NT2/D1 (cell line): Measurements from ENCODE around the gene PXYLP1.

Source experiments
- SUZ12 ChIP-seq: IDR thresholded peaks from 2 replicates; pipeline ENCODE4 v1.6.1; 2011; ENCODE audit not compliant: insufficient read length, insufficient read depth; ENCODE audit errors: extremely low read depth
- YY1 ChIP-seq: IDR thresholded peaks from 2 replicates; pipeline ENCODE4 v1.6.1; 2011; ENCODE audit not compliant: insufficient read length, insufficient read depth
- ZNF274 ChIP-seq: IDR thresholded peaks from 2 replicates; pipeline ENCODE4 v1.6.1; 2011; ENCODE audit warnings: mild to moderate bottlenecking, low read depth, low read length

DNA sequence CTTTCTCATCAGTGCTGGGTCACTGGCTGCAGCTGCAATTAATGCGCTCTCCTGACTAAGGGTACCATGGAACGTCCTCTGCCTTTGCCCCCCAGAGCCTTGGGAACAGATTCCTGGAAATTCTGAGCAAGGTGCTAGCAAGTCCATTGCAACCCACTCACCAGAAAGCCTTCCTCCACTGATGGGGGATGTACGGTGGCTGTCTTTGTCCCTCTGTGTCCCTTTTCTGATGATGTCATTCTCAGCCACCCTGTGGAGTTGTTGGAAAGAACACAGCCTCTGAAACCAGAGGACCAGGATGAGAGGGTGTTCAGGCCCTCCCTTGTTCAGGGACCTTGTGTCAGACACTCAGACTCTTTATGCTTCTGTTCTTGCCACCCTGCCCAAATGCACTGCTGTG, 98.6 kb downstream of the PXYLP1 start:
- no peak for TF ChIP-seq ZNF274
- TF ChIP-seq SUZ12: no peak
- TF ChIP-seq YY1: no peak
